GM18868 (cell line): ENCODE data around the gene SIPA1L3.

Experiments used
- ATAC-seq: cut with Tn5 transposase; IDR thresholded peaks from one replicate; pipeline ENCODE4 v1.9.1; 2021; ENCODE audit warnings: mild to moderate bottlenecking, moderate library complexity; ENCODE audit not compliant: unreplicated experiment

Gene SIPA1L3

GRCh38 chr19:37972803-37973202 is 65.8 kb downstream of the SIPA1L3 start:
- ATAC-seq: no peak

- ATAC-seq: no peak
Observed at GRCh38 chr19:37973666-37974065, 66.7 kb downstream of the SIPA1L3 start.

- no peak for ATAC-seq
Observed at GRCh38 chr19:37975071-37975470, 68.1 kb downstream of the SIPA1L3 start.

GRCh38 chr19:37975596-37976515 is 68.8 kb downstream of the SIPA1L3 start:
- no peak for ATAC-seq

GRCh38 chr19:37977391-37977790 is 70.4 kb downstream of the SIPA1L3 start:
- ATAC-seq: no peak

- ATAC-seq: no peak
Observed at GRCh38 chr19:37977992-37978391, 71.0 kb downstream of the SIPA1L3 start.

- no peak for ATAC-seq
Observed at GRCh38 chr19:37979547-37980082, 72.6 kb downstream of the SIPA1L3 start.

- ATAC-seq: no peak
Observed at GRCh38 chr19:37980419-37981170, 73.6 kb downstream of the SIPA1L3 start.

- no peak for ATAC-seq
Observed at GRCh38 chr19:37981785-37982475, 74.9 kb downstream of the SIPA1L3 start.

GRCh38 chr19:37982655-37983054 is 75.6 kb downstream of the SIPA1L3 start:
- no peak for ATAC-seq

- no peak for ATAC-seq
Observed at GRCh38 chr19:37983153-37983552, 76.1 kb downstream of the SIPA1L3 start.

GRCh38 chr19:37983916-37984315 is 76.9 kb downstream of the SIPA1L3 start:
- ATAC-seq: no peak

GRCh38 chr19:37986048-37986750 is 79.2 kb downstream of the SIPA1L3 start:
- ATAC-seq: no peak

- ATAC-seq: no peak
Observed at GRCh38 chr19:37987356-37988332, 80.6 kb downstream of the SIPA1L3 start.

- no peak for ATAC-seq
Observed at GRCh38 chr19:37988758-37989635, 82.0 kb downstream of the SIPA1L3 start.

GRCh38 chr19:37989855-37990254 is 82.8 kb downstream of the SIPA1L3 start:
- ATAC-seq: no peak

GRCh38 chr19:37990362-37990761 is 83.4 kb downstream of the SIPA1L3 start:
- ATAC-seq: no peak

GRCh38 chr19:37991176-37991835 is 84.3 kb downstream of the SIPA1L3 start:
- ATAC-seq: no peak
